Coronary artery (tissue), 2 donors: Measurements from ENCODE around the gene TMEFF2.

ENCODE experiments used
- DNase-seq: peaks from one replicate; pipeline ENCODE4 v3.0.0-alpha.2; 2017; ENCODE audit warnings: low spot score
- H3K27ac ChIP-seq, 2 donors: fragments of 200-600 bp; sonication (generic); one replicate each; pipeline ENCODE4 v1.5.1; 2016 to 2019
- H3K4me3 ChIP-seq: fragments of 200-600 bp; sonication (generic); 2 replicates; pipeline ENCODE4 v1.5.1; 2016; ENCODE audit warnings: mild to moderate bottlenecking, moderate library complexity
- TF ChIP-seq, protein P1 (sequence below): fragments of 200-600 bp; sonication (generic); IDR thresholded peaks from one replicate; pipeline ENCODE4 v1.5.1; 2019; ENCODE audit warnings: antibody characterized with exemption

TMEFF2 gene

DNA sequence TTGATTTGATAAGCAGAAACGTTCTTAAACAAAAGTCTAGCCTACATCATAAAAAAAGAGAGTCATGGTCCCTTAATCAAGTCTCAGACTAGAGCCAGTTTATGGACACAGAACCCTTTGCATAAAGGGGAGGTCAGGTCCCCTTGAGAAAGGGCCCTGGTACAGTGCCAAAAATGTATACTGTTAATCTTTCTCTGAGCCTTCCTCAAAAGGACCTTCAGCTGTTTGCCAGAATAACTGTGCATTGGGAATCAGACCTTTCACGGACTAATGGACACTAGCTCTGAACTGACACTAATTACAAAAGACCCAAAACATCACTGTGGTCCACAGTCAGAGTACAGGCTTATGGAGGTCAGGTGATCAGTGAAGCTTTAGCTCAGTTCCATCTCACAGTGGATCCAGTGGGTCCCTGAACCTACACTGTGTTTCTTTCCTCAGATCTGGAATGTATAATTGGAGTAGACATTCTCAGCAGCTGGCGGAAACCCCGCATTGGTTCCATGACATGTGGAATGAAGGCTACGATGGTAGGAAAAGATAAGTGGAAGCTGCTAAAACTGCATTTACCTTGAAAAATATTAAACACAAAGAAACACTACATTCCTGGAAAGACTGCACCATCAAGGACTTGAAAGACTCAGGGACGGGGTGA lies 151.4 kb downstream of the TMEFF2 start:
- TF ChIP-seq, protein P1, sequence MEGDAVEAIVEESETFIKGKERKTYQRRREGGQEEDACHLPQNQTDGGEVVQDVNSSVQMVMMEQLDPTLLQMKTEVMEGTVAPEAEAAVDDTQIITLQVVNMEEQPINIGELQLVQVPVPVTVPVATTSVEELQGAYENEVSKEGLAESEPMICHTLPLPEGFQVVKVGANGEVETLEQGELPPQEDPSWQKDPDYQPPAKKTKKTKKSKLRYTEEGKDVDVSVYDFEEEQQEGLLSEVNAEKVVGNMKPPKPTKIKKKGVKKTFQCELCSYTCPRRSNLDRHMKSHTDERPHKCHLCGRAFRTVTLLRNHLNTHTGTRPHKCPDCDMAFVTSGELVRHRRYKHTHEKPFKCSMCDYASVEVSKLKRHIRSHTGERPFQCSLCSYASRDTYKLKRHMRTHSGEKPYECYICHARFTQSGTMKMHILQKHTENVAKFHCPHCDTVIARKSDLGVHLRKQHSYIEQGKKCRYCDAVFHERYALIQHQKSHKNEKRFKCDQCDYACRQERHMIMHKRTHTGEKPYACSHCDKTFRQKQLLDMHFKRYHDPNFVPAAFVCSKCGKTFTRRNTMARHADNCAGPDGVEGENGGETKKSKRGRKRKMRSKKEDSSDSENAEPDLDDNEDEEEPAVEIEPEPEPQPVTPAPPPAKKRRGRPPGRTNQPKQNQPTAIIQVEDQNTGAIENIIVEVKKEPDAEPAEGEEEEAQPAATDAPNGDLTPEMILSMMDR: no peak
- H3K27ac ChIP-seq: no peak overlapping the region
- no peak for DNase-seq
- no peak overlapping the region for H3K4me3 ChIP-seq

- no peak overlapping the region for H3K27ac ChIP-seq
- DNase-seq: no peak
- TF ChIP-seq, protein P1: no peak
- H3K4me3 ChIP-seq: no peak overlapping the region
Observed at GRCh38 chr2:192042126-192042525, 152.6 kb downstream of the TMEFF2 start.

- TF ChIP-seq, protein P1: no peak
- no peak for DNase-seq
- Histone ChIP-seq H3K4me3 (no peak overlapping the region), H3K27ac (no peak overlapping the region)
Observed at GRCh38 chr2:192038110-192038509, 156.6 kb downstream of the TMEFF2 start.

GRCh38 chr2:192035731-192036442 lies 158.8 kb downstream of the TMEFF2 start:
- TF ChIP-seq, protein P1: no peak
- Histone ChIP-seq H3K4me3 (no peak overlapping the region), H3K27ac (no peak overlapping the region)
- no peak for DNase-seq

DNA sequence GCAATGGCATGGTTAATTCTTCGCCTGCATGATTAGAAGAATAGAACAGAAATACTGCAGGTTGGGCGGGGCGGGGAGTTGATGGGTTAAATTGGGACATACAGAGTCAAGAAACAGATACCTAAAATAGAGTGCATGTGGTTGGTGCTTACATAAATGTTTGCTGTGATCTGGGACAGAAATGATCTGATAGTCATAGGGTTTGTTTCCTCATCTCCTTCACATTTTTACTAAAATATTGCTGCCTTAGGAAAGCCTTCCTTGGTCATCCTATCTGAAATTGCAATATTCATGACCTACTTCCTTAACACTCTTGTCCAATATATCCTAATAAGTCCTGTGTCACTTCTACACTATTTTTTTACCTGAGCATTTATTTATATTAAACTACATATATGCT lies 163.9 kb downstream of the TMEFF2 start:
- H3K27ac ChIP-seq: no peak overlapping the region
- DNase-seq: no peak
- TF ChIP-seq, protein P1: no peak
- no peak overlapping the region for H3K4me3 ChIP-seq

GRCh38 chr2:192030289-192030688 lies 164.4 kb downstream of the TMEFF2 start:
- Histone ChIP-seq H3K4me3 (no peak overlapping the region), H3K27ac (no peak overlapping the region)
- TF ChIP-seq, protein P1: no peak
- DNase-seq: no peak

- TF ChIP-seq, protein P1: no peak
- no peak overlapping the region for H3K27ac ChIP-seq
- H3K4me3 ChIP-seq: no peak overlapping the region
- DNase-seq: no peak
Observed at GRCh38 chr2:192029089-192029488, 165.6 kb downstream of the TMEFF2 start.
